Stimulated activated CD8-positive, alpha-beta memory T cell treated with anti-CD3 and anti-CD28 coated beads, Interleukin-7, amount 100 ng/mL, for 1 hour (primary cell): Measurements from ENCODE around the gene CATSPERD.

Source experiments
- DNase-seq, 2 donors: peaks; one replicate each; pipeline ENCODE4 v3.0.0-alpha.2; 2020; ENCODE audit warnings: low read depth in 2 of 2

The CATSPERD gene, protein sequence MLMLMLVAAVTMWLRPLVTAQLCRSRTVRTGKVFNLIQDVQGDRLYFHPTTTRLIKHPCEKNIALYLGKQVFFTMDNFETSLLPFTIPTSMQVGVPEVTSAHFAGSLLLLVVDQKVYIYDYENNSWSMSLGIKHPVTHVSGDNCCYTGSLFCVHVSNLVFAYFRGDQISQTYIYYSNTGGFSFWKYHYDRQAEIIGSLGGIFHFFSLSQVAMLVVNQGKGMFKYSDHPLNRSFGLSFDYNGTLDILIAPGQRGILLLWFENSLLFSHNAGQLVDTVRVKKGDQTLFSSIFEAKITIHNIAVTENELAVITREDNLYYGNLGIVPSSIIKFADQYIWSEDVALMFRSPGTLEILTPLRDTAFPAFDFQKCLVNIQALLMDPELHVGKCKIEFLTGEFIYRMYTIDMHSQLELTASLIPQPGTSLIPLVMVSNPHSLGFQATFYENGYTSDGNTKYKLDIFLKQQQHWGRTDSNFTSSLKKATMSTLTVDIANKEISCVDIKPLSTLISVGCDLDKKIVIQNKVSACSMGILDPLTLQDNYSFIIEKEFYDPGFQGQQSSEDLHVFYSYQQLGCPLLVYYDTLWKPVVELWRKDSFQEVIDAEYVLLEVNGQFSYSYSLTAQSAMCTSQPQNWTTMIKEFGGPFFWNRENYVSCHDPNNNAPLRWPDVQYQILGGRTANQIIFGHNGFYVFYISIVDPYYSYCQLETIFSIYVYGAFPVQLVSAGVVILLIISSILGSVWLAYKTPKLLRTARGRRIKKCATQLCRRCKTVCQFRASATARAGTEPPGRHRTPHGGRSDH

DNA sequence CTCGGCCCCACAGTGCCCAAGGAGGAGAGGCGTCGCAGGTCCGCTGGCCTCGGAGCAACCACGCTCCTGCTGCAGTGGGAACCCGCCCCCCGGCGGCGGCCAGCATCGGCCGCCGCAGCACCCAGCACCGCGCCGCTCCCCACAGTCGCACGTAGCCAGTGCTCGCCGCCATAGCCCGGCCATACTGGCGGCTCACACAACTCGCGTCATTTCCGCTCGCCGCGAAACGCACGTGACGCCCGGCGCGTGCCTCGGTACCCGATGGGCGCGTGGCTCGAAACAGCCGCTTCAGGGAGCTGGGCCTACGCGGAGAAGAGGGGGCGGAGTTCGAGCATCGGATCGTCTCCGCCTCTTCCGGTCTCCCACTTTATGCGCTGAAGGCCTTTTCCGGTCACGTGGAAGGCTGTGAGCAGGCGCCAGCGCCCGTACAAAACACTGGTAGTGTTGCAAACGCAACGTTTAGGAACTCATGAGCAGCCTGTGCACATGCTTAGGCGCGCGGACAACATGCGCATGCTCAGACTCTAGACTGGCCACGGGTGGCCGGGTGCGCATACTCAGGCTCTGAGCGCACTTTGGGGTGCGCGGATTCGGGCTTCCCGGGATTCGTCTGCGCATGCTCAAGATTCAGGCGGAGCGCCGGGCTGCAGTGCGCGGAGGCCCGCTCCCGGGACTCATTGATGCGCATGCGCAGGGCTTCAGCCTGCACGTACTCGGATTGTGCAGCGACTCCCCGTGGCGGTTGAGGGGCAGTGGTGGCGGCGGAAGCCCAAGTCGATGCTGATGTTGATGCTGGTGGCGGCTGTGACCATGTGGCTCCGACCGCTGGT is at the start of gene CATSPERD, which contains the start of gene LONP1:
TSS of gene CATSPERD (plus strand) at position 677 of the 830 bp plus-strand sequence. CDS start at position 778, 101 bp downstream.
TSS of gene LONP1 (minus strand) at position 186 of the 830 bp plus-strand sequence. CDS start at position 172, 14 bp downstream.
- DNase-seq, result peak; percentile 93 to 96

DNA sequence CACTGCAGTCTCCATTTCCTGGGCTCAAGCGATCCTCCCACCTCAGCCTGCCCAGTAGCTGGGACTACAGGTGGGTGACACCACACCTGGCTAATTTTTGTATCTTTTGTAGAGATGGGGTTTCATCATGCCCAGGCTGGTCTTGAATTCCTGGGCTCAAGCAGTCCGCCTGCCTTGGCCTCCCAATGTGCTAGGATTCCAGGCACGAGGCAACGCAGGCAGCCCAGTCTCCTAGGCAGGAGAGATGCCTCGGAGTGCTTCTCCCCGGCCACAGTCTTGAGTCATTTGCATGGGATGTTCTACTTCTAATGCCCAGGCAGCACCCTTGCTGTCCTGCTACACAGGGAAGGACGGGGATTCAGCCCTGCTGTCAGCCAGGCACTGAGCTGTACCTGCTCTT is 48.8 kb upstream of the CATSPERD start:
- no peak for DNase-seq

DNA sequence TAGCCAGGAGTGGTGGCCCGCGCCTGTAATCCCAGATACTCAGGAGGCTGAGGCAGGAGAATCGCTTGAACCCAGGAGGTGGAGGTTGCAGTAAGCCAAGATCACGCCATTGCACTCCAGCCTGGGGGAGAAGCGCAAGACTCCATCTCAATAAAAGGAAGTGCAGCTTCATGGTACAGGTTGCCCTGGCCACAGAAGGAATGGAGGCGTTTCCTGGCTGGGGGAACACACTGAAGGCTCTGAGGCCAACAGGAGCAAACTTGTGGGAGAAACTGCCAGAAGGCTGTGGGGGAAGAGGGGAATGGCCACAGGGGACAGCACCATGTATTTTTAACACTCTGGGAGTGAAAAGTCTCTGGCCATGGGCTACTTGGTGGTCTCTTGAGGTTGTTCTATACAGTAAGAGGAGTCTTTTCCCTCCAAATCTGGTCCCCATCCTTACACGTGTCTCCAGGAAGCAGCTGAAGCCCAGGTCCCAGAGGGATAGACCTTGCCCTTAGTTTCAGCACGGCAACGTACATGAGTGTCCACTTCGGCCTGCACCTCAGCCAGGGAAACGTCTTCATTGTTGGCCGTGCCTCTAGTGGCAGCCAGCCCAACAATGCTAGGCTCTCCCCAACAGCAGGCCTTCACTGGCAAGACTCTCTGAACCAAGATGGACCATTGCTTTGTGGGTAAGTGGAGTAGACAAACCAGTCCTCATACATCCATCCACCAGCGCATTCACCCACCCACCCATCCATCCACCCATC is 47.6 kb upstream of the CATSPERD start:
- no peak for DNase-seq

DNA sequence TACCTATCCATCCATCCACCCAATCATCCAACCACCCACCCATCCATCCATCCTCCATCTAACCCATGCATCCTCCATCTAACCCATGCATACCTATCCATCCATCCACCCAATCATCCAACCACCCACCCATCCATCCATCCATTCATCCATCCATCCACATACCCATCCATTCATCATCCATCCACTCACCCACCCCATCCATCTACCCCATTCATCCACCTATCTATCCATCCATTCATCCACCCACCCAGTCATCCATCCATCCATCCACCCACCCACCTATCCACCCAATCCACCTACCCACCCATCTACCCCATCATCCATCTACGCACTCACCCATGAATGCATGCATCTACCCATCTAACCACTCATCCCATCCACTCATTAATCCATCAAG is 46.7 kb upstream of the CATSPERD start:
- DNase-seq, result no peak

DNA sequence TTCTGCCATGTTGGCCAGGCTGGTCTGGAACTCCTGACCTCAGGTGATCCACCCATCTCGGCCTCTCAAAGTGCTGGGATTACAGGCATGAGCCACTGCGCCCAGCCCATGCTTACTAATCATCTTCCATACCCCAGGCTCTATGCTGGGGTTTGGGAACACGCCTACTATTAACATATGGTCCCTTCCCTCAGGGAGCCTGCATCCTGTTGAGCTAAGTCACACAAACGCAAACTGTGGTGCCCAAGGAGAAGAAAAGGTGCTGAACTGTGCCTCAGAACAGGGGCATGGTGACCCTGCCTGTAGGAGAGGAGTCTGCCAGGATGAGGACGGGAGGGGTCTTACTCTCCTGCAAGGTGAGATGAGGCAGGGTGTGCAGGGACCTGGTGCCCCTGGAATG is 45.7 kb upstream of the CATSPERD start:
- DNase-seq, result no peak

DNA sequence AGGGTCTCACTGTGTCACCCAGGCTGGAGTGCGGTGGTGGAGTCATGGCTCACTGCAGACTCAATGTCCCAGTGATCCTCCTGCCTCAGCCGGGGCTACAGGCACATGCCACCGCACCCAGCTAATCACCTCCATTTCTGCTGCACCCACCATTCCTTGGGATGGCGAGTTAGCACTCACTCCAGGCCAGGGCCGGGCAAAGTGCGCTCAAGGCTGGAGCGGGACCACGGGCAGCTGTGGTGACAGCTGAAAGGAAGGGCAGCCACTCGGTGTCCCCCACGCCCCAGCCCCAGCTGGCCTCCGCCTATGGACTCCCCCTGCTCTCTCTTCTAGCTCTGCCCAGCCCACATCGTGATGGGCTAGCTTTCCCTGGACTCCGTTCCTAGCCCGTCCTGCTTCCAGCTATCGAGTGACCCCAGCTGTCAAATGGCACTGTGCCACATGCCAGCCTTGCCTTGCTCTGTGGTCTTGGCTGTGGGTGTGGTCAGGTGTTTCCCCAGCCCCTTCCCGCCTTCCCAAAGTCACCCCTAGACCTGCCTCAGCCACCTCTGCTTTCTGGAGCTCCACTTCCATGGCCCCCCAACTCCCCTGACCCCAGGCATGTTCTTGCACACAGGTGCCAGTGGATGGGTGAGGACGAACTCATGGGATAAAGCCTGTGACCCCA is 44.2 kb upstream of the CATSPERD start:
- no peak for DNase-seq

DNA sequence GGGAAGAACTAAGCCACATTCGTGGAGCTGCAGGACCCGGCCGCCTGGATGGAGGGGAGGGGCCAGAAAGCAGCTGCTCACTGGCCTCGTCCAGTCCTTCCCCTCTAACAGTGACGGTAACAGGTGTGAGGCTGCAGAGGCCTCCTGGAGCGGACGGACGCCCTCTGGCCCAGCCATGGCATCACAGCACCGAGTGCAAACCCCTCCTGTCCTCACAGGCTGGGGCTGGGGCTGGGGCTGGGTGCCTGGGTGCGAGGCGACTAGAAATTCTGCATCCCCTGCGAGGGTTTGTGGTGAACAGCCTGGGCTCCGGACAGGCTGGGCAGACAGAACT is 43.7 kb upstream of the CATSPERD start:
- DNase-seq, result no peak

DNA sequence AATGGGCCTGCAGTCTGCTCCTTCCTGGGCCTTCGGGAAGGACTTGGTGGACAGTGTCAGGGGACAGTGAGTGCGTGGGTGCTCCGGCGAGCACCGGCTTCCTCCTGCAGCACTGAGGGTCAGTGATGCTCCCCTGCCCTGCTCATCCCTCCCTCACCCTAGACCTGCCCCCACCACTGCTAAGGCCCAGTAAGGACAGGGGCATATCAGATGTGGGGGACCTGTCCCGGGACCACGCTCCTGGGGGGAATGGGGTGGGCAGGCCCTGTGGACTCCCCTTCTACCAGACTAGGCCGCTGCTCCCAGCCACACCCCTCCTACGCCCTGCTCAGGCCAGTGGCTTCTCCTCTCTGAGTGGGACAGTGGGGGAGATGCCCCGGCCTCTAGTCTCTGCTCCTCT is 43.3 kb upstream of the CATSPERD start:
- DNase-seq, result no peak

DNA sequence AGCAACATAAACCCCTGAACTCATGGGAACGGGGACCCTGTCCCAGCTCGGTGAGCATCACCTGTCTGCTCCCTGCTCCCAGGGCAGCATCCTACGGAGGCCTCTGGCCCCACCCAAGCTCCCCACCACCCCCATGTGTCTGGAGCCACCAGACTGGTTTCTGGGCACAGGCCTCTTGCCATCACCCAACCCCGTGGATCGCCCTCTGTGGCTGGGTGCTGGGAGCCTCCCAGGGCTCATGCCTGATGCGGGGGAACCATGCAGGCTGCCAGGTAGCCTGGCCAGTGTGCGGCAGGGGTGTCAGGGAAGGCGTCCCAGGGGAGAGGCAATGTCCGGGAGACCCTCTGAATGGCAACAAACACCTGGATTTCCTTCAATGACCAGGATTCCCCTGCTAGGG is 42.9 kb upstream of the CATSPERD start:
- DNase-seq, result no peak

DNA sequence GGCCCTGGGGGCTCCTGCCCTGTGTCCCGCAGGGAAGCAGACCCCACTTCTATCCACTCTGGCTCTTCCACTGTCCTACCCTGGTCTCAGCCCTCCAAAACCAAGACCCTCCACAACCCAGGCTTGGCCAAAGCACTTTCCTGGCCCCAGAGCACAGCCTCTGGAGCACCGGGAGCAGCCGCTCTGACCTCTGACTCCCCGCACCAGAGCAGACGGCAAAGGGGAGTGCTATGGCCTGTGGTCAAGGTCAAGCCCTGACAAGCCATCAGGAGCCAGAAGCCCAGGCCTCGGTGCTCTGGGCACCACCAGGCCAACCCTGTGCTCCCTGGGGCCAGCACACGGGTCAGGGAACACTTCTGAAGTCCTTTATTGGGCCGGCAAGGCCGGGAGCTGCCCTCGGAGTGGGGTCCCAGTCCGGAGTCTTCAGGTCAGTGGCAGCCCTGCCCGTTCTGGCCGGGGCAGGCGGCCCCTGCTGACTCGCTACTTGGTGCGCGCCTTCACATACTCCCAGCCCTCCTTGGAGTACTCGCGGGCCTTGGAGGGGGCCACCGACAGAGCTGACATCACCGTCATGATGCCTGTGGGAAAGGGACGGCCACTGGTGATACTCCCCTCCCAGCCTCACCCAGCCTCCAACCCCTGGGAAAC is 42.2 kb upstream of the CATSPERD start:
- no peak for DNase-seq

DNA sequence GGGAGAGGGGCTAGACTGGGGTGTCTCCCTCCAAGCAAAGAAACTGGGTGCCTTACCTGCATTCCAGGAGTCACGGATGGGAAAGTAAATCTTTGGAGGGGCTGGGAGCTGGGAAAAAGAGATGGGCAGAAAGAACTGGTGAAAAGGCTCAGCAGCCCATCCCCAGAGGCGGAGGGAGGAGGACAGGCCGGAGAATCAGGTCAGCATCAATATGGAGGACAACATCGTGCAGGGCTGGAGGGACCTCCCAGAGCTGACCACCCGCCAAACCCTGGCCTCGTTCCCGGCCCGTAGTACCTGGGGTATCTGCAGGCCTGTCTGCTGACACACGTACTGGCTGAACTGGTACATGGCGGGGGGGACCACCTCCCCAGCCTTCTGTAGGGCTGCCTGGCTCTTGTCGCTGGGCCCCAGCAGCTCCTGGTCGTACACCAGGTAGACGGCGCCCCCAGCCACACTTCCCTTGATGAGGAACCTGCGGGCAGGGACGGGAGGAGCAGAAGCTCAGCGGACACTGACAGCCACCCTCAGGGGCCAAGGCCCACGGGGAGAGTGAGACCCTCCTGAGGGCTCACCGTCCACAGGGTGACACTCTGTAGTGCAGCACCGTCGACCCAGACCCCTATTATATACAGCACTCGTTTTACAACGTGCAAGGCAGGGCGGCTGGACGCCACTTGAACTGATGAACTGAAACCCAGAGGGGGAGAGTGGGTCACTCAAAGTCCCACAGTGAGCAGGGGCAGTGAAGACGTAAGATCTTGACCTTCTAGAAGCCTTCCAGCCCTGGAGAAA is 41.0 kb upstream of the CATSPERD start:
- no peak for DNase-seq

DNA sequence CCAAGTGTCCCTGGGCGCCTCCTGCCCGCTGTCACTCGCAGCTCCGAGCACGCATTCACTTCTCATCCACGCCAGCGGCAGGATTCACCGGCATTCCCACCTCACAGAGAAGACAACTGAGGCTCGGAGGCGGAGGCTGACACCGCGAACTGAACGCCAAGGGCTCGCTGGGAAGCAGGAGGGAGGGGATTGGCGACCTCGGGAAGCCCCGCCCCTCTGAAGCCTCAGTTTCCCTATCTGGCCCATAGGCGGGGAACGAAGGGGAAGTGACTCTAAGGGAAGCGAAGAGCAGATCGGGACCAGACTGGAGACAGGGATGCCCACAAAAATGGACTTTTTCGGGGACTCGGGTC is 40.4 kb upstream of the CATSPERD start:
- DNase-seq, result no peak

DNA sequence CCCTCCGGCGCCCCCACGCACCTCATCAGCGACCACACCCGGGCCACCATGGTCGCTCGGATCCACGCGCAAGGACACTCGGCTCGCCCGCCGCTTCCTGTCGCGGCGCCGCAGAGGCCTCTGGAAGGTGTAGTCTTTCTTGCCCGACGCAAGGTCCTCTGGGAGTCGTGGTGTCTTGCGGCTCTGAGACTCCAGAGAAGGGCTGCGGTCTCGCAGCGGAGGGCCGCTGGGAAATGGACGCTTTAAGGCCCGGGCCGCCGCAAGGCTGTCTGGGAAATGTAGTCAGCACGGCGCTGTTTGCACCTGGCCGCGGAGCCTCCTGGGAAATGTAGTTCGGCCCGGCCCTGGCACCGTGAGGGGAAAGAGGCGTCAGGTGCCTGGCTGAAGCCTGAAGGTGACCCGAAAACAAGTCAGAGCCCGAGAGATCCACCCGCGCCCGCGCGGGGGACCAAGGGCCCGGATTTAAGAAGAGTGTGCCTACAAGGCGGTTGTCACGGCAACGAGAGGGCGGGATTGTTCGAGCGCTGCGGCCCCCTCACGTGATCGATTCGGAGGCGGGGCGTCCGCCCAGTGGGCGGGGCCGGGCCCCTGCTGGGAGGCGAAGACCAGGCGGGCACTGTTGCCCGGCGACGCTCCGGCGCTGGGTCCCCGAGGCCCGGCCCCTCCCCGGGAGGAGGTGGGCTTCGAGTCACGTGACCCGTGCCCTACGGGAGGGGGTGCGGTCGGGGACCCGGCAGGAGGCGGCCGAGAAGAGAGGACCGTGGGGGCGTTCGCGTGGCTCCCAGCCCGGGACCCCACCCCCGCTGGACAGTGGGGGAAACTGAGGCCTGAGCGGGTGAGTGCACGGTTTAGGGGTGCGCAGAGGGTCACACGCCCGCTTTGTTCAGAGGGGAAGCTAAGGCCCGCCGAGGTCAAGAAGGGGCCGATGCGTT is 39.7 kb upstream of the CATSPERD start, which contains the start of the genes HSD11B1L and MICOS13:
TSS of gene HSD11B1L (plus strand) at position 591 of the 932 bp plus-strand sequence. CDS start 3,806 bp downstream, outside the sequence.
TSS of gene MICOS13 (minus strand) at position 80 of the 932 bp plus-strand sequence. CDS start at position 50, 30 bp downstream.
- peak; percentile 95 to 96 for DNase-seq

DNA sequence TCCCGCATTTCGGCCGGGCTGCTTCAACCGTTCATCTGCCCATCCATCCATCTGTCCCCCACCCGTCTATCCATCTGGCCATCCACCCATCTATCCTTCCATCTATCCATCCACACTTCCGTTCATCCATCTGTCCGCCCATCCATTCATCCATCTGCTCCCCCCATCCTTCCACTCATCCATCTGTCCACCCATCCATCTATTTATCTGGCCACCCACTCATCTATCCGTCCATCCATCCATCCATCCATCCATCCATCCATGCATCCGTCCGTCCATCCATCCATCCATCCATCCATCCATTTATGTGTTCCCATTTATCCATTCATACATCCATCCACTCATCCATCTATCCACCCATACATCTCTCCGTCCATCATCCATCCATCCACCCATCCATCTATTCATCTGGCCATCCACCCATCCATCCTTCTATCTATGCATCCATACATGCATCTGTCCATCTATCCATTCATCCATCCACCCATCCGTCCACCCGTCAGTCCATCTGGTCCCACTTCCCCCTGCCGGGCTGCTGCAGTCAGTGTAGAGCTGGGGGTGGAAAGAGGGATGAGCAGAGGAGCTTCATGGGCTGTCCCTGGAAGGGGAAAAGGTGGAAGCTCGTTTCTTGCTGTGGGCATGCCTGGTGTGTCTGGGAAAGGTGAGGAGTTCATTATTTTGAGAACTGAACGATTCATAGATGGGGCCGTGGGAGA is 38.9 kb upstream of the CATSPERD start:
- no peak for DNase-seq

DNA sequence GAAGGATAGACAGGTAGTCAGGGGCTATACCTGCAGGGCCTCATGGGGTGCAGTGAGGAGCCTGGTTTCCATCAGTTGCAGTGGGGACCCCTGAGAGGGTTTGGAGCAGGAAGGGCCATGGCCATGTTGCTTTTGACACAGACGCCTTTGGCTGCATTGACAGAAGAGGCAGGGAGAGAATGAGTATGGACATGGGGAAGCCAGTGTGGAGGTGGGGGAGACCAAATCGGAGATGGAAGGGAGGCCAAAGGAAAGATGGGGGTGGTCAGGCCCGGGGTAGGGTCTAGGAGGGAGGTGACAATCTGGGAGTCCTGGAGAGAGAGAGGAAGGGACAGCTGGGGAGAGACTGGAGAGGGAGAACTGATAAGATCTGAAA is 38.3 kb upstream of the CATSPERD start:
- DNase-seq, result no peak

DNA sequence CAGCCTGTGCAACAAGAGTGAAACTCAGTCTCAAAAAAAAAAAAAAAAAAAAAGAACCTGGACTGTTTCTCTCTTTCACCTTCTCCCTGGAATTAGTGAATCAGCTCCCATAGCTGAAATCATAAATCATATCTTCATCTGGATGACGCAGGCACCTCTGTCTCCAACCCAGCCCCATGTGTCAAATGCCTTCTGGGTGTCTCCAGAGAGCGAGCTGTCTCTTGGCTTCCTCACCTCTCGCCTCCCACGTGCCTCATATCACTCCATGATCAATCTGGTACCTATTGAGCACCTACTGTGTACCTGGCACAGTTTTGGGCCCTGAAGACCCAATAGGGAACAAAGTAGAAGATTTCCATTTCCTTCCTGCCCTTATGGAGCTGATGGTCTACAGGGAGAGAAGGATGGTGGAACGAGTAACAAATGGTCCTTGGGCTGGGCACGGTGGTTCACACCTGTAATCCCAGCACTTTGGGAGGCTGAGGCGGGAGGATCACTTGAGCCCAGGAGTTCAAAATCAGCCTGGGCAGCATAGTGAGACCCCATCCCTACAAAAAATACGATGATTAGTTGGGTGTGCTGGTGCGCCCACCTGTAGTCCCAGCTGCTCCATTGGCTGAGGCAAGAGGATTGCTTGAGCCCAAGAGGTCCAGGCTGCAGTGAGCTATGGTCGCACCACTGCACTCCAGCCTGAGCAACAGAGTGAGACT is 37.1 kb upstream of the CATSPERD start:
- DNase-seq, result no peak
